ENCODE data around the gene PLAGL1.

PLAGL1 gene

GRCh38 chr6:144008846-144009245 is 787 bp upstream of the PLAGL1 start:
- no peak for DNase-seq

- DNase-seq = no peak
Measured at GRCh38 chr6:144007478-144008119, 460 bp downstream of the PLAGL1 start.

GRCh38 chr6:144006736-144007477 is 1.2 kb downstream of the PLAGL1 start:
- DNase-seq = no peak

GRCh38 chr6:143999406-143999805 is 8.7 kb downstream of the PLAGL1 start:
- DNase-seq = no peak

- no peak for DNase-seq
Measured at GRCh38 chr6:143998686-143999085, 9.4 kb downstream of the PLAGL1 start.

GRCh38 chr6:143993965-143994646 is 14.0 kb downstream of the PLAGL1 start:
- no peak for DNase-seq

GRCh38 chr6:143992285-143992684 is 15.8 kb downstream of the PLAGL1 start:
- DNase-seq = no peak

- DNase-seq = no peak
Measured at GRCh38 chr6:143986463-143987065, 21.5 kb downstream of the PLAGL1 start.

GRCh38 chr6:143984666-143985065 is 23.4 kb downstream of the PLAGL1 start:
- no peak for DNase-seq

- DNase-seq = no peak
Measured at GRCh38 chr6:143982968-143983367, 25.1 kb downstream of the PLAGL1 start.

- no peak for DNase-seq
Measured at GRCh38 chr6:143980921-143981320, 27.1 kb downstream of the PLAGL1 start.

- no peak for DNase-seq
Measured at GRCh38 chr6:143976806-143977349, 31.2 kb downstream of the PLAGL1 start.

- no peak for DNase-seq
Measured at GRCh38 chr6:143974089-143974488, 34.0 kb downstream of the PLAGL1 start.

GRCh38 chr6:143973097-143973966 is 34.7 kb downstream of the PLAGL1 start:
- DNase-seq = no peak

GRCh38 chr6:143971482-143972205 is 36.4 kb downstream of the PLAGL1 start:
- no peak for DNase-seq

- DNase-seq = no peak
Measured at GRCh38 chr6:143970456-143971218, 37.4 kb downstream of the PLAGL1 start.

GRCh38 chr6:143969077-143969476 is 39.0 kb downstream of the PLAGL1 start:
- DNase-seq = no peak

GRCh38 chr6:143967706-143968376 is 40.2 kb downstream of the PLAGL1 start:
- DNase-seq = no peak

- no peak for DNase-seq
Measured at GRCh38 chr6:143966312-143966711, 41.7 kb downstream of the PLAGL1 start.

- no peak for DNase-seq
Measured at GRCh38 chr6:143965503-143966171, 42.4 kb downstream of the PLAGL1 start.
